NCI-H1930 (cell line): Measurements from ENCODE around the gene KNL1.
"Not testable (repeated sequence)": the region's sequence is repeated elsewhere in the genome, so short reads cannot be mapped to it uniquely, and the experiment has no call there.

Experiments
- DNase-seq, 2 experiments: peaks; one replicate each; lab custom pipeline; 2025; lab: John Stamatoyannopoulos, UW

KNL1 gene

DNA sequence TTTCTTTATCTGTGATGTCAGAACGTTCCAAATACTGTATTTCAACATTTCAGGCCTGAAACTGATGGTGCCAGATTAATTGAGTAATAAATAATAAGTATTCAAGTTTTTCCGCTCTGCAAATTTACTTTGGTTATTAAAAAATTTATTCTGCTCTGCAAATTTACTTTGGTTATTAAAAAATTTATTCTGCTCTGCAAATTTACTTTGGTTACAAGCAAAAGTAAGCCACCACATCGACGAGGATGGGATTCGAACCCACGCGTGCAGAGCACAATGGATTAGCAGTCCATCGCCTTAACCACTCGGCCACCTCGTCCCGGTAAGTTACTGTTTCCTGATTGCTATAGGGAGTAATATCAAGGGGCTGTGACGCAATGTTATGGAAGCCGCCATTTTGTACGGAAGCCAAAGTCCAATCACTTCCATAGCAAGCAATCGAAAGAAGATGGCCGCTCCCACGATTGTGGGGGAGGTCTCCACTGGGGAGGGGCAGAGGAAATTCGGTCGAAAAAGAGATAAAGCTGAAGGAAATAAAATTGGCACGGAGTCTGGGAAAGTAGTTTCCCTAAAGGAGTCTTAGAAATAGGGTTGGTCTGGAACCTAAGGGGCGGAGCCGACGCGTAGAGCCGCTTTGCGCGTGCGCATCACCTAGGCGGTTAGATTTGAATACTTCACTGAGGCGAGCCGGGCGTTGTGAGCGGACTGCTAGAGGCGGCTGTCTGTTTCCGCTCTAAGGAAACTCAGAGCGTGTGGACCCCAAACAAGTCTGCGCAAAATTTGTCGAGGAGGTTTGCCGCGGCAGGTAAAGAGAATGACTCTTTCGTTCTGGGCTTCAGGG lies at the start of gene KNL1:
Gene KNL1 (plus strand): TSS at position 662 of the 841 bp plus-strand sequence. CDS start 8,683 bp downstream, outside the sequence.
- DNase-seq = peak; percentile 85 to 87

GRCh38 chr15:40545457-40545856 lies 48.6 kb upstream of the KNL1 start:
- no peak for DNase-seq

DNA sequence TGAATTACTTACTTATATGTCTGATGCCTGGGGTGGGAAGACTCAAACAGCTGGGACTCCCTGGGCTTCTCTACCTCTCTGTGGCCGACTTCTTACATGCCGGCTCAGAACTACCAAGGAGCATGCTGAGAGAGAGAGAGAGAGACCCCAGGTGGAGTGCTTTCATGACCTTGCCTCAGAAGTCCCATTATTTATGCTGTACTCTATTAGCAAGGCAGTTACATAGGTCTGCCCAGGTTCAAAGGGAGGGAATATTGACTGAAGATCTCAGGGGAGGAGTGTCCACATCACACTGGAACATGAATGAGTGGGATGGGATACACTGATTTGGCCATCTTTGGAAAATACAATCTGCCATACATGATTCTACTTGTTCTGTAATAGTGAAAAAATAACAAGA lies 45.4 kb upstream of the KNL1 start:
- DNase-seq = no peak

DNA sequence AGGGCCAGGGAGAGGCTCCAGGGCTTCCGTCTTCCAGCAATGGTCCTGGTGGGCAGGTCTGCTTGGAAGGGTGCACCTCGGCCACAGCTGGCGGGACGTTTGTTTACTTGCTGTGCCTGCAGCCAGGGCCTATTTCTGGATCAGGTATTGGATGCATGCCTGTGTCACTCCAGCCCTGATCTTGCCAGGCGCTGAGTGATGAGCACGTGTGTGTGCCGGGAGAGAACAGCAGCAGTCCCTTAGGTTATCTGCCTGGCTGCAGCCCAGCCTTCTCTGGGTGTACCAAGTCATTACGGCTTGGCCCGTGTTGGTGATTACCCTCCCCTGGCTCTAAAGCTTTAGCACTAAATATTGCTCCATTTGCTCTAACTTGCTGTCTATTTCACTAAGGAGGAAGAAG lies 44.2 kb upstream of the KNL1 start:
- DNase-seq = no peak

DNA sequence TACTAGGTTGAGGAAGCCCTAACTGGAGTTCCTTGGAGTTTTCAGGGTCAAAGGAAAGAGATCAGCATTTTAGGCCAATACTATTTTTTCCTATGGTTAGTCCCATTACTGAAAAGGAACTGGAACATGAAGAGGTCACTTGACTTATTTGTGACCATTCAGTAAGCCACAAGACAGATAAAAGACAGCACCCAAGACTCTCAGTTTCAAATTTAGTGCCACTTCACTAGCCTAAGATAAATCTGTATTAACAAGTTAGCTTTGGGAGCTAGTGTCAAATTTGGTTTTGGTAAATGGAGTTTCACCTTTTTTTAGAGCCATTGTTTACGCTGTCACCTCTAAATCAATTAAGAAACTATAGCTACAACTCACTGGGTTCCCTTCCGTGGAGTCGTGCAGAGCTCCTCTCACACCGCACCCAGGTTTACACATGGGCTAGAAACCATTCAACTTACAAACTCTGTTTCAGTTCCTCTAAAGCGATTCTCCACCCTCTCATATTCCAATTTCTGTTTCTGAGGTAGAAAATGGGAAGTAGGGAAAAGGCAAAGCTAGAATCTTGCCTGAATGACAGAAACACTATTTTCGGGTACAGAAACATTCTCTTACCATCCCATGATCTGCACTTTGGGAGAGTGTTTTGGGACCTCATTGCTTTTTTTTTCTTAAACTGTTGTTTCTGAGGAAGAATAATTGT lies 43.6 kb upstream of the KNL1 start:
- DNase-seq = no peak

GRCh38 chr15:40554161-40554525 lies 39.9 kb upstream of the KNL1 start:
- no peak for DNase-seq

- DNase-seq = no peak
Observed at GRCh38 chr15:40555876-40556275, 38.2 kb upstream of the KNL1 start.

GRCh38 chr15:40558952-40559742 lies 34.9 kb upstream of the KNL1 start:
- DNase-seq = no peak

- DNase-seq = no peak
Observed at GRCh38 chr15:40562691-40563090, 31.4 kb upstream of the KNL1 start.

GRCh38 chr15:40563426-40563825 lies 30.6 kb upstream of the KNL1 start:
- no peak for DNase-seq

GRCh38 chr15:40564591-40565332 lies 29.3 kb upstream of the KNL1 start, which contains the start of gene CCDC32:
Gene CCDC32, minus strand, starts transcription at chr15:40565042. Its CDS starts 2,027 bp downstream, at chr15:40563015.
- peak; percentile 90 for DNase-seq

GRCh38 chr15:40565333-40566238 lies 28.5 kb upstream of the KNL1 start:
- DNase-seq = no peak

DNA sequence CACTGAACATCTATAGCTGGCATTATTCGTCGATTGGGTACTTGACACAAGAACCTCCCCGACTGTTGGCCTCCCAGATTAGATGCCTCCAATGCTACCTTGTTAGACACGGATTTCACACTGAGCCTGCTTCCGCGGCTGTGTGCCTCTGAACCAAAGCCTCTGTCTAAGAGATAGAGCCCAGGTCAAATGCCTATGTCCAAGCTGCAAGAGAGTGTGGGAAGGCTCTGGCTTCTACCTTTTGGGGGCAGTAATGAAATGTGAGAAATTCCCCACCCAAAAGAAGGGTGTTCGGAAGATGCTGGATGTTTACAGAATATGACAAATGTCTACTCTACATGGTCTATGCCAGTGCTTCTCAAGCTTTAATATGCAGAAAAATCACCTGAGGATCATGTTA lies 26.9 kb upstream of the KNL1 start:
- DNase-seq = no peak

GRCh38 chr15:40569129-40569953 lies 24.7 kb upstream of the KNL1 start, which contains the start of gene RPUSD2:
Gene RPUSD2, plus strand, starts transcription at chr15:40569299. Its CDS starts 39 bp downstream, at chr15:40569338.
- peak; percentile 60 to 80 for DNase-seq

GRCh38 chr15:40575113-40575512 lies 18.9 kb upstream of the KNL1 start:
- DNase-seq = no peak

DNA sequence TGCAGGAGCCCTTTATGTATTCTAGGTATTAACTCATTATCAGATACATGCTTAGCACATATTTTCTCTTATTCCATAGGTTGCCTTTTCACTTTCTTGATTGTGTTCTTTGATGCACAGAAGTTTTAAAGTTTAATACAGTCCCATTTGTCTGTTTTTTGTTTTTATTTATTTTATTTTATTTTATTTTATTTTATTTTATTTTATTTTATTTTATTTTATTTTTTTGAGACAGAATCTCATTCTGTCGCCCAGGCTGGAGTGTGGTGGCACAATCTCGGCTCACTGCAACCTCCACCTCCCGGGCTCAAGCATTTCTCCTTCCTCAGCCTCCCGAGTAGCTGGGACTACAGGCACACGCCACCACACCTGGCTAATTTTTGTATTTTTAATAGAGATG lies 17.1 kb upstream of the KNL1 start:
- not testable (repeated sequence) for DNase-seq

GRCh38 chr15:40578892-40579291 lies 15.2 kb upstream of the KNL1 start:
- no peak for DNase-seq

DNA sequence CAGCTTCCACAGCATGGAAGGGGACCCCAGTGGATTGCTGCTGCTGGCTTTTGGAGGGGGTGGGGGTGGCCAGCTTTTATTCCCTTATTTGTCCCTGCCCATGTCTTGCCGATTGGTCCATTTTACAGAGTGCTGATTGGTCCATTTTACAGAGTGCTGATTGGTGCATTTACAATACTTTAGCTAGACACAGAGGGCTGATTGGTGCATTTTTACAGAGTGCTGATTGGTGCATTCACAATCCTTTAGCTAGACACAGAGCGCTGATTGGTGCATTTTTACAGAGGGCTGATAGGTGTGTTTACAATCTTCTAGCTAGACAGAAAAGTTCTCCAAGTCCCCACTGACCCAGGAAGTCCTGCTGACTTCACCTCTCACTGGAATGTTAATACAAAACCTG lies 12.3 kb upstream of the KNL1 start:
- not testable (repeated sequence) for DNase-seq

DNA sequence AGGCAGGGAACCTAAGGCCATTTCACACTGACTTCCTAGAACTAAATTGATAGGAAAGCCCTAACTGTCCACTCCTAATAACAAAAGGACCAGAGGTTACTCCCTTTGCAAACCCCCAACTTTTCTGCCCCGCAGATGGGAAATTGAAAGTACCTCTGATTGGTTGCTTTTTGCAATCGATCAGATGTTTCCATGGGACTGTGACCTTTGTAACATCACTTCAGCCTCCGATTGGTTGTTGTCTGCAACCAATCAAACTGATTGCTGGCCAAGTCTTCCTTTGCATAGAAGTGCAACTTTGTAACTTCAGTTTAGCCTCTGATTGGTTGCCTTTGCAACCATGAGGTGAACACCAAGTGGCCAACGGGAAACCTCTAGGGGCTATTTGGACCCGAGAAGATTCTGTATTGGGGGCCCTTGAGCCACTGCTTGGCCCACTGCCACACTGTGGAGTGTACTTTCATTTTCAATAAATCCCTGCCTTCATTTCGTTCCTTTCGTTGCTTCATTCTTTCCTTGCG lies 11.3 kb upstream of the KNL1 start:
- no peak for DNase-seq
